IMR-90 (cell line): ENCODE results near the gene SYCP3. TPM values are rescaled to one million over a fixed set of nuclear protein-coding genes. Genes with fewer than 3 reads are reported as not detected.

Experiments used
- ATAC-seq: fragments of 200-7000 bp; cut with Tn5 transposase; 2 replicates; pipeline ENCODE4 v1.9.1; 2020; ENCODE audit warnings: low read depth, mild to moderate bottlenecking, moderate library complexity
- BruUV-seq: library from RNA; stranded (reverse); fragments of 400-500 nt; replicated peaks from 2 replicates; lab custom pipeline; 2021; lab: Mats Ljungman, UMichigan
- CTCF ChIA-PET: fragments of 300-600 bp; formaldehyde crosslinking; extraction: SDS; loops from one replicate; lab custom pipeline; 2021; ENCODE audit warnings: antibody characterized with exemption; lab: Yijun Ruan, JAX
- POLR2A ChIA-PET: fragments of 300-600 bp; sonication (Branson Sonifier 250); formaldehyde crosslinking; loops from one replicate; lab custom pipeline; 2022; ENCODE audit warnings: antibody characterized with exemption; ENCODE audit not compliant: unreplicated experiment; lab: Charles Lee
- DNase-seq: peaks from one replicate; pipeline ENCODE4 v3.0.0; 2013
- H2AFZ ChIP-seq: replicated peaks from 2 replicates; pipeline ENCODE3; 2013; ENCODE audit warnings: low read length, mild to moderate bottlenecking; ENCODE audit not compliant: poor library complexity
- H2AK5ac ChIP-seq: 2 replicates; pipeline ENCODE4 v1.6.1; 2013; ENCODE audit warnings: low read depth, low read length, inconsistent platforms
- H2AK9ac ChIP-seq: replicated peaks from 2 replicates; pipeline ENCODE3; 2013; ENCODE audit warnings: mild to moderate bottlenecking, low read depth, low read length, moderate library complexity; ENCODE audit not compliant: poor library complexity
- H2BK120ac ChIP-seq: 2 replicates; pipeline ENCODE4 v1.6.1; 2013; ENCODE audit warnings: low read depth, low read length, inconsistent platforms
- H2BK15ac ChIP-seq: 3 replicates; pipeline ENCODE4 v1.6.1; 2013; ENCODE audit warnings: low read depth, low read length, inconsistent platforms
- H2BK20ac ChIP-seq: 2 replicates; pipeline ENCODE4 v1.6.1; 2013; ENCODE audit warnings: low read depth, mild to moderate bottlenecking, inconsistent platforms, low read length, moderate library complexity
- H2BK5ac ChIP-seq: 2 replicates; pipeline ENCODE4 v1.6.1; 2013; ENCODE audit warnings: mild to moderate bottlenecking, low read depth, low read length, inconsistent platforms; ENCODE audit not compliant: poor library complexity, severe bottlenecking
- H3K14ac ChIP-seq: replicated peaks from 2 replicates; pipeline ENCODE4 v1.6.1; 2013; ENCODE audit warnings: low read depth, low read length, inconsistent platforms
- H3K18ac ChIP-seq: 2 replicates; pipeline ENCODE4 v1.6.1; 2013; ENCODE audit warnings: low read depth, low read length, control low read depth
- H3K23ac ChIP-seq: 2 replicates; pipeline ENCODE4 v1.6.1; 2013; ENCODE audit warnings: low read depth, low read length, inconsistent platforms
- H3K27ac ChIP-seq: 2 replicates; pipeline ENCODE4 v1.5.1; 2013; ENCODE audit warnings: mild to moderate bottlenecking, control low read depth, low read length; ENCODE audit not compliant: insufficient read depth
- H3K27me3 ChIP-seq: 2 replicates; pipeline ENCODE4 v1.6.1; 2013; ENCODE audit warnings: low read length; ENCODE audit not compliant: control insufficient read depth, insufficient read depth
- H3K36me3 ChIP-seq: 2 replicates; pipeline ENCODE4 v1.6.1; 2013; ENCODE audit warnings: low read length, mixed read lengths; ENCODE audit not compliant: control insufficient read depth, insufficient read depth
- H3K4ac ChIP-seq: 2 replicates; pipeline ENCODE4 v1.6.1; 2013; ENCODE audit warnings: low read depth, low read length, inconsistent platforms
- H3K4me1 ChIP-seq: 2 replicates; pipeline ENCODE4 v1.6.1; 2013; ENCODE audit warnings: low read length, mixed read lengths; ENCODE audit not compliant: control insufficient read depth, insufficient read depth
- H3K4me2 ChIP-seq: 2 replicates; pipeline ENCODE4 v1.6.1; 2013; ENCODE audit warnings: low read depth, mild to moderate bottlenecking, control low read depth, low read length, moderate library complexity
- H3K4me3 ChIP-seq: 2 replicates; pipeline ENCODE4 v1.5.1; 2013; ENCODE audit warnings: low read depth, mild to moderate bottlenecking, control low read depth, low read length, moderate library complexity; ENCODE audit not compliant: insufficient read depth
- H3K56ac ChIP-seq: 2 replicates; pipeline ENCODE4 v1.6.1; 2013; ENCODE audit warnings: low read length, inconsistent platforms; ENCODE audit not compliant: insufficient read depth; ENCODE audit errors: extremely low read depth
- H3K79me1 ChIP-seq, 2 experiments: 2 replicates each; pipeline ENCODE4 v1.6.1; 2013; ENCODE audit warnings: low read length in 2 of 2, inconsistent platforms in 1 of 2, low read depth in 1 of 2
- H3K9ac ChIP-seq: 2 replicates; pipeline ENCODE4 v1.6.1; 2013; ENCODE audit warnings: low read depth, low read length, control low read depth
- H3K9me1 ChIP-seq: 2 replicates; pipeline ENCODE4 v1.6.1; 2013; ENCODE audit warnings: low read length, inconsistent platforms; ENCODE audit not compliant: insufficient read depth
- H3K9me3 ChIP-seq: 2 replicates; pipeline ENCODE4 v1.6.1; 2013; ENCODE audit warnings: low read length; ENCODE audit not compliant: control insufficient read depth, insufficient read depth
- H4K20me1 ChIP-seq: 2 replicates; pipeline ENCODE4 v1.6.1; 2013; ENCODE audit warnings: low read length, inconsistent platforms; ENCODE audit not compliant: insufficient read depth
- H4K5ac ChIP-seq: 2 replicates; pipeline ENCODE4 v1.6.1; 2013; ENCODE audit warnings: mild to moderate bottlenecking, low read depth, low read length, control low read depth
- H4K8ac ChIP-seq, 2 experiments: 2 replicates each; pipeline ENCODE4 v1.6.1; 2013; ENCODE audit warnings: low read depth in 2 of 2, low read length in 2 of 2, control low read depth in 1 of 2, inconsistent platforms in 1 of 2
- H4K91ac ChIP-seq: 2 replicates; pipeline ENCODE4 v1.6.1; 2013; ENCODE audit warnings: low read depth, low read length, inconsistent platforms; ENCODE audit not compliant: insufficient read depth
- CEBPB ChIP-seq: IDR thresholded peaks from 2 replicates; pipeline ENCODE4 v1.6.1; 2012; ENCODE audit warnings: low read depth, low read length, improper control_type of control experiment
- RFX5 ChIP-seq: IDR thresholded peaks from 2 replicates; pipeline ENCODE4 v1.8.0; 2012; ENCODE audit warnings: low read depth, mild to moderate bottlenecking, low read length, moderate library complexity
- WGBS, 2 experiments: methylation state at CpG; one replicate each; pipeline versions ENCODE4 v1.1.5 to v1.1.7; 2013; ENCODE audit warnings: missing lambda C conversion rate in 2 of 2; ENCODE audit not compliant: insufficient read length in 1 of 2; ENCODE audit errors: extremely low coverage in 2 of 2; 5-methylcytosine and 5-hydroxymethylcytosine counted together
- dilution Hi-C: fragments of 300-500 bp; cut with HindIII; formaldehyde crosslinking; loops from one replicate; pipeline ENCODE4 v1.14.3; 2018; ENCODE audit warnings: low sequenced_read_pairs; ENCODE audit not compliant: unreplicated experiment
- in situ Hi-C: fragments of 300-500 bp; cut with MboI; formaldehyde crosslinking; loops from 3 replicates; pipeline ENCODE4 v1.14.3; 2019; ENCODE audit warnings: low sequenced_read_pairs, inconsistent platforms, mixed read lengths
- intact Hi-C: fragments of 100-400 bp; cut with micrococcal nuclease; formaldehyde crosslinking; loops from 2 replicates; pipeline ENCODE4 v1.10.0; 2022
- polyA plus RNA-seq, 3 experiments: library from polyadenylated mRNA; depleted of rRNA; stranded (reverse); fragments of >200 nt; gene quantifications; 2 replicates each; pipeline ENCODE4 v1.2.3, GENCODE V29; 2012; ENCODE audit warnings: low replicate concordance in 1 of 3
- total RNA-seq: library from RNA; depleted of rRNA; stranded (reverse); fragments of >200 nt; gene quantifications from 2 replicates; pipeline ENCODE4 v1.2.3, GENCODE V29; 2012

Gene SYCP3
- total and polyA plus RNA-seq, 2 of the 4 experiments (the other 2 are of a cell fraction): 0.07 TPM; not detected in 1

- intact Hi-C loops: no loop called here
- no peak overlapping the region for H3K4me2 ChIP-seq
- no peak overlapping the region for H4K5ac ChIP-seq
- no peak overlapping the region for H3K4me3 ChIP-seq
- no peak overlapping the region for H2AK9ac ChIP-seq
- no peak overlapping the region for H3K23ac ChIP-seq
- peaks cover 3% of the 10 kb centered on the region; the same call in 1 of the 2 replicates for H3K36me3 ChIP-seq
- no peak overlapping the region for H3K4ac ChIP-seq
- no peaks in the 10 kb centered on the region; a peak in 2 of 4 replicates for H3K79me1 ChIP-seq
- ChIA-PET CTCF (no interaction called here), POLR2A (no interaction called here)
- ATAC-seq (no peak), DNase-seq (no peak)
- no peak overlapping the region for H3K56ac ChIP-seq
- H3K9me3 ChIP-seq: no peaks in the 10 kb centered on the region
- H3K27me3 ChIP-seq: no peaks in the 10 kb centered on the region
- no peak overlapping the region for H3K27ac ChIP-seq
- TF ChIP-seq CEBPB (peak; percentile 39; the same call in 1 of the 2 replicates), RFX5 (no peak)
- H4K91ac ChIP-seq: no peak overlapping the region
- in situ Hi-C loops: no loop called here
- H3K14ac ChIP-seq: no peak overlapping the region
- no peak overlapping the region for H2BK15ac ChIP-seq
- no peak overlapping the region for H3K18ac ChIP-seq
- WGBS, 2 experiments: 83% methylated on average over 1 of the region's 2 CpGs; no CpG with 5 or more reads in 1 of the 2 experiments
- no peaks in the 10 kb centered on the region for H4K20me1 ChIP-seq
- H3K9me1 ChIP-seq: peaks cover 12% of the 10 kb centered on the region
- no peak overlapping the region for H2BK120ac ChIP-seq
- no peak overlapping the region for H2AK5ac ChIP-seq
- no peak overlapping the region for H4K8ac ChIP-seq
- no TSS peak for BruUV-seq
- dilution Hi-C loops: no loop called here
- H3K4me1 ChIP-seq: peaks cover 9% of the 10 kb centered on the region
- H2BK5ac ChIP-seq: no peak overlapping the region
- H2AFZ ChIP-seq: no peak overlapping the region
- no peak overlapping the region for H2BK20ac ChIP-seq
- no peak overlapping the region for H3K9ac ChIP-seq
These were observed 41.3 kb upstream of the SYCP3 start for GRCh38 chr12:101780599-101780998.
